Esophagus squamous epithelium (tissue), 5 donors: ENCODE results near the gene DEPDC1. TPM values are rescaled to one million over a fixed set of nuclear protein-coding genes. Genes with fewer than 3 reads are reported as not detected.

Experiments used
- DNase-seq: peaks from one replicate; lab custom pipeline; 2025; lab: John Stamatoyannopoulos, UW
- H3K27ac ChIP-seq, 4 donors: fragments of 200-600 bp; sonication (generic); one replicate each; pipeline ENCODE4 v1.5.1; 2016 to 2019; ENCODE audit warnings: mild to moderate bottlenecking in 1 of 4
- H3K27me3 ChIP-seq, 4 donors: fragments of 200-600 bp; sonication (generic); 1 replicate in 3 of 4; 2 replicates in 1 of 4; pipeline versions ENCODE4 v1.5.1 to v1.6.0; 2017 to 2021; ENCODE audit warnings: antibody characterized with exemption in 1 of 4
- H3K36me3 ChIP-seq, 3 donors: fragments of 200-600 bp; sonication (generic); one replicate each; pipeline ENCODE4 v1.5.1; 2016 to 2019
- H3K4me1 ChIP-seq, 3 donors: fragments of 200-600 bp; sonication (generic); one replicate each; pipeline ENCODE4 v1.5.1; 2017 to 2019
- H3K4me3 ChIP-seq, 4 donors: fragments of 200-600 bp; sonication (generic); 1 replicate in 3 of 4; 2 replicates in 1 of 4; pipeline ENCODE4 v1.5.1; 2016 to 2019; ENCODE audit warnings: mild to moderate bottlenecking in 2 of 4, moderate library complexity in 1 of 4
- H3K9me3 ChIP-seq, 3 donors: fragments of 200-600 bp; sonication (generic); one replicate each; pipeline ENCODE4 v1.5.1; 2016 to 2019
- POLR2A ChIP-seq, 4 donors: fragments of 450-650 bp; IDR thresholded peaks; one replicate each; pipeline ENCODE4 v1.6.1; 2017; ENCODE audit warnings: antibody characterized with exemption in 4 of 4, mild to moderate bottlenecking in 4 of 4, moderate library complexity in 3 of 4
- WGBS, 2 donors: methylation state at CpG; one replicate each; pipeline ENCODE4 v1.1.5; 2018; 5-methylcytosine and 5-hydroxymethylcytosine counted together
- intact Hi-C: fragments of 100-400 bp; cut with DNase I; formaldehyde crosslinking; loops from one replicate; pipeline ENCODE4 v1.15.0; 2022
- small RNA-seq, 4 donors: library from RNA; depleted of rRNA; stranded (forward); fragments of <200 nt; gene quantifications; one replicate each; pipeline ENCODE3, GENCODE V24; 2016
- total RNA-seq, 4 donors: library from RNA; depleted of rRNA; stranded (reverse); fragments of >200 nt; gene quantifications; one replicate each; pipeline ENCODE4 v1.1.0, GENCODE V29; 2016
- TF ChIP-seq, protein P1 (sequence below), 6 experiments: fragments of 450-650 bp in 4 of 6; fragments of 200-600 bp in 2 of 6; sonication (generic) in 2 of 6; IDR thresholded peaks; one replicate each; pipeline ENCODE4 v1.5.1; 2016 to 2019; ENCODE audit warnings: antibody characterized with exemption in 6 of 6, mild to moderate bottlenecking in 4 of 6, moderate library complexity in 4 of 6
- donor health status: DM: yes; HTN: yes; CAD: no.

Gene DEPDC1
- total RNA-seq, 4 donors from 2014 or later, result 2.7 to 10.9 (median 6.8) TPM

DNA sequence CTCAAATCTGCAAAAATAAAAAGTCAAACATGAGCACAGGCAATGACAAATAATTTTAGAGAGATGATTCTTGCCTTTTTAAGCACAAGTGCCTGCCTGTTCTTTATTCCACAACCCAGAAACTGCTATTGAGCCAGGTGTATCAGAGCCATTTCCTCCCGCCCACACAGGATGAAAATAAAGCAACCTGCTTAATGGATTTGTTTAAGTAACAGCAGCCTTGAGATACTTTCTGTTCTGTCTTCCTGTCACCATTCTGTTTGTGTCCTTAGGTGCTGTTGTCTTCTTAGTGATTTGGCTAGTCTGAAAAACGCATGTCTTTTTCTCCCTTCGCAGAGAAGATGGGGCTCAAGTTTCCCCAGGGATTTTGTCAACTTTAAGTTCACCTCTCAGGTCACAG, 58.6 kb downstream of the DEPDC1 start:
- Histone ChIP-seq H3K4me1 (peaks cover 0 to 11% (median 0%) of the 10 kb centered on the region in 3 donors), H3K4me3 (no peak overlapping the region), H3K9me3 (no peaks in the 10 kb centered on the region), H3K36me3 (no peaks in the 10 kb centered on the region), H3K27ac (no peak overlapping the region), H3K27me3 (no peaks in the 10 kb centered on the region)
- no peak for DNase-seq
- WGBS, 2 donors, result 24 to 26% methylated on average over 3 of the region's 3 CpGs
- TF ChIP-seq, protein P1, sequence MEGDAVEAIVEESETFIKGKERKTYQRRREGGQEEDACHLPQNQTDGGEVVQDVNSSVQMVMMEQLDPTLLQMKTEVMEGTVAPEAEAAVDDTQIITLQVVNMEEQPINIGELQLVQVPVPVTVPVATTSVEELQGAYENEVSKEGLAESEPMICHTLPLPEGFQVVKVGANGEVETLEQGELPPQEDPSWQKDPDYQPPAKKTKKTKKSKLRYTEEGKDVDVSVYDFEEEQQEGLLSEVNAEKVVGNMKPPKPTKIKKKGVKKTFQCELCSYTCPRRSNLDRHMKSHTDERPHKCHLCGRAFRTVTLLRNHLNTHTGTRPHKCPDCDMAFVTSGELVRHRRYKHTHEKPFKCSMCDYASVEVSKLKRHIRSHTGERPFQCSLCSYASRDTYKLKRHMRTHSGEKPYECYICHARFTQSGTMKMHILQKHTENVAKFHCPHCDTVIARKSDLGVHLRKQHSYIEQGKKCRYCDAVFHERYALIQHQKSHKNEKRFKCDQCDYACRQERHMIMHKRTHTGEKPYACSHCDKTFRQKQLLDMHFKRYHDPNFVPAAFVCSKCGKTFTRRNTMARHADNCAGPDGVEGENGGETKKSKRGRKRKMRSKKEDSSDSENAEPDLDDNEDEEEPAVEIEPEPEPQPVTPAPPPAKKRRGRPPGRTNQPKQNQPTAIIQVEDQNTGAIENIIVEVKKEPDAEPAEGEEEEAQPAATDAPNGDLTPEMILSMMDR (IDR thresholded peaks at IDR 0.05), result no peak
- no peak for TF ChIP-seq POLR2A (IDR thresholded peaks at IDR 0.05)
- intact Hi-C loops, result no loop called here

DNA sequence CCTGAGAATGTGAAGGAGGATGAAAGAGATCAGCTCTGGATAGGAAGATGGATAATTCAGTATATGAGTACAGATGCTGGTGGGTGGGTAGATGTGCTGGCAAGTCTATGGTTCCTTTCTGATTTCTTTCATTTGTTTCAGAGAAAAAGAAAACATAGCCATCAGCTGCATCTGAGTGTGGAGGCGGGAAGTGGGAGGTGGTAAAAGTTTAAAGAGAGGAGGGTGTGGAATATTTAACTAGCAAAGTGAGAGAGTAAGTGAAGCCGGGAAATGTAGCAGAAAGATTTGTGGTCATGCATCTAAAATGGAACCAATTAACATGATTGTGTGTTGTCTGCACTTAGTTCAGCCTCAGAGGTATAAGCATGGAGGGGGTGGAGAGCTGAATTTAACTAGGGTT, 63.5 kb downstream of the DEPDC1 start:
- WGBS, 2 donors, result 78 to 81% methylated on average over 2 of the region's 2 CpGs
- H3K4me1 ChIP-seq, result peaks cover 0 to 7% (median 0%) of the 10 kb centered on the region in 3 donors
- H3K4me3 ChIP-seq, result no peak overlapping the region
- H3K27me3 ChIP-seq, result no peaks in the 10 kb centered on the region
- no peak for DNase-seq
- TF ChIP-seq, protein P1 (IDR thresholded peaks at IDR 0.05), result no peak
- TF ChIP-seq POLR2A (IDR thresholded peaks at IDR 0.05), result no peak
- H3K9me3 ChIP-seq, result no peaks in the 10 kb centered on the region
- intact Hi-C loops, result no loop called here
- H3K36me3 ChIP-seq, result no peaks in the 10 kb centered on the region
- H3K27ac ChIP-seq, result no peak overlapping the region

DNA sequence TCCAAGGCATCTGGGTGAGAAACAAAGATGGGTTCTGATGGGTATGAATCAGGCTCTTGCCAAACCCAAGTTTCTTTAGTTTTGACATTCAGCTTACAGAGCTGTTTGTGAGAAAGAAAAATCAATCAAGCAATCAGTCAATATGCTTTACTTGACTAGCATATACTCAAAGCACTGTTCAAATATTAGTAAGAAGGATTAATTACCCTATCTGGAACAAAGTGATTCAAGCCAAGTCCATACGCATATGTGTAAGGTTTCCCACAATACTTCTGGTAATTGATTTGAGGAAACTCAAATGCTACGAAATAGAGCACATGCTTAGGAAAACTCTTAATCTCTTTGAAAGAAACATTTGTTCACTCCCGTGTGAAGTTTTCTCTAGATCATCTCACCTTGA, 65.8 kb downstream of the DEPDC1 start:
- Histone ChIP-seq H3K4me3 (no peak overlapping the region), H3K27ac (no peak overlapping the region), H3K4me1 (no peaks in the 10 kb centered on the region), H3K9me3 (no peaks in the 10 kb centered on the region), H3K36me3 (no peaks in the 10 kb centered on the region), H3K27me3 (no peaks in the 10 kb centered on the region)
- 64 to 85% methylated on average over 3 of the region's 3 CpGs for WGBS, 2 donors
- intact Hi-C loops, result no loop called here
- no peak for DNase-seq
- TF ChIP-seq, protein P1 (IDR thresholded peaks at IDR 0.05), result no peak
- no peak for TF ChIP-seq POLR2A (IDR thresholded peaks at IDR 0.05)

DNA sequence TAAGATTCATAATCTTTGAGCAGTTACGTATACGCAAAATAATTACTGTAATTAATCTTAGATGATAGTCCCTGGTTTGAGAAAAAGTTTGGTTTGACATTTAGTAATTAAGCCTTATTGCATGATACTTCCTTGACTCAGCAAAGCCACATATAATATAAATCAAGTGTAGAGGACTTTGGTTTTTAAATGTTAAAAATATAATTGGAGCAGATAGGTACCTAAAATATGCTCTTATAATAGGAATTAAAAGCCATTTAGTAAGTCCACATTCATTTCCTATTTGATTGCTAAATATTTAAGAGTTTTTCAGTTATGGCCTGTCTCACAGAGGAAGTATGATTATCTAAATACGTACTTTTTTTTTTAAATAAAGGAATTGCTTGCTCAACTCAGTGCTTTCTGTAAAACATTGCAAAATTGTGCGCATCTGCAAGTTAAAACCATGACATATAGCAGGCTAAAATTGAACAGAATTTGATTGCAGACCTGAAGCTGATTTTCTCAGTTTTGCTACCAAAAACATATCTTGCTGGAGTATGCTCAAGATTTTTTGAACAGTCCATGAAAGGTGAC, 67.6 kb downstream of the DEPDC1 start:
- TF ChIP-seq, protein P1 (IDR thresholded peaks at IDR 0.05), result no peak
- TF ChIP-seq POLR2A (IDR thresholded peaks at IDR 0.05), result no peak
- H3K36me3 ChIP-seq, result no peaks in the 10 kb centered on the region
- no peak overlapping the region for H3K4me3 ChIP-seq
- H3K9me3 ChIP-seq, result no peaks in the 10 kb centered on the region
- no peaks in the 10 kb centered on the region for H3K4me1 ChIP-seq
- no peak overlapping the region for H3K27ac ChIP-seq
- H3K27me3 ChIP-seq, result no peaks in the 10 kb centered on the region
- DNase-seq, result no peak
- 81 to 88% methylated on average over 4 of the region's 4 CpGs for WGBS, 2 donors
- intact Hi-C loops, result no loop called here

DNA sequence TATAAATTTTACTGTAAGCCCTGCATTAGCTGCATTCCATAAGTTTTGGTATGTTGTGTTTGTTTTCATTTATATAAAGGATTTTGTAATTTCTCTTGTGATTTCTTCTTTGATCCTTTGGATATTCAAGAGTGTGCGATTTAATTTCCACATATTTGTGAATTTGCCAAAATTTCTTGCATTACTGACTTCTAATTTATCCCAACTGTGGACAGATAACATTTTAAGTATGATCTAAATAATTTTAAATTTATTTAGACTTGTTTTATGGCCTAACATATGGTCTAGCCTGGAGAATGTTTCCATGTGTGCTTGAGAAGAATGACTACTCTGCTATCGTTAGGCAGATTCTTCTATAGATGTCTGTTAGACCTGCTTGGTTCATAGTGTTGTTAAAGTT, 70.3 kb downstream of the DEPDC1 start:
- Histone ChIP-seq H3K27me3 (no peaks in the 10 kb centered on the region), H3K9me3 (no peaks in the 10 kb centered on the region), H3K36me3 (no peaks in the 10 kb centered on the region), H3K27ac (no peak overlapping the region), H3K4me3 (no peak overlapping the region), H3K4me1 (no peaks in the 10 kb centered on the region)
- TF ChIP-seq, protein P1 (IDR thresholded peaks at IDR 0.05), result no peak
- no peak for TF ChIP-seq POLR2A (IDR thresholded peaks at IDR 0.05)
- no peak for DNase-seq
- intact Hi-C loops, result no loop called here
- 80 to 87% methylated on average over 2 of the region's 2 CpGs for WGBS, 2 donors

Small RNAs within 50 kb of the gene (small RNA-seq; reads per million reads assigned to genes)
- gene TXNP2, result 0 reads per million in 4 donors

Other genes with a start within 250 kb of the DEPDC1 start
- gene RPE65, start 47.1 kb downstream of the DEPDC1 start, total RNA-seq, result not detected